ENCODE results near the gene KLHL3.

DNA sequence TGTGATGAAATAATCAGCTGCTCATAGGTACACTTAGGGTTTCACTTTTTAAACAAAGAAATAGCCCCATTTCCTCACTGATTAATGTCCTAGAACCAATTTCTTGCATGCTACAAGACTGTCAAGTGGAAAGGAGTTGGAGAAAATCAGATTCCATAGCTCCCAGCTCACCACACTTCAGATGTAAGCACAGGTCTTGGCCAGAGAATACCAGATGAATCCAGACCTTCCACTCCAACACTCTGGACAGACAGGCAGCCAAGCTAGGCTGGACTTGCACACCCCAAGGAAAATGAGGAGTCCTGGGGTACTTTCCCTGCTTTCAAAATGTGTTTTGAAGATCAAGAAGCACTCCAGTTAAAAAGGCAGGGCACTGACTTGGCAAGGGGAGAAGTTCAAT, 68.5 kb downstream of the KLHL3 start:
- TF ChIP-seq ZNF121 (tag by site-specific recombination; IDR thresholded peaks at IDR 0.05) (no peak), ZNF223 (tag by site-specific recombination; IDR thresholded peaks at IDR 0.05) (no peak), ZNF140 (tag by site-specific recombination; IDR thresholded peaks at IDR 0.05) (no peak), ZNF514 (tag by site-specific recombination; IDR thresholded peaks at IDR 0.05) (no peak), ZNF624 (tag by site-specific recombination; IDR thresholded peaks at IDR 0.05) (no peak), ZNF513 (tag by site-specific recombination; IDR thresholded peaks at IDR 0.05) (no peak), ZNF23 (tag by site-specific recombination; IDR thresholded peaks at IDR 0.05; ENCODE audit: borderline replicate concordance) (no peak)
- TF ChIP-seq, protein P1, sequence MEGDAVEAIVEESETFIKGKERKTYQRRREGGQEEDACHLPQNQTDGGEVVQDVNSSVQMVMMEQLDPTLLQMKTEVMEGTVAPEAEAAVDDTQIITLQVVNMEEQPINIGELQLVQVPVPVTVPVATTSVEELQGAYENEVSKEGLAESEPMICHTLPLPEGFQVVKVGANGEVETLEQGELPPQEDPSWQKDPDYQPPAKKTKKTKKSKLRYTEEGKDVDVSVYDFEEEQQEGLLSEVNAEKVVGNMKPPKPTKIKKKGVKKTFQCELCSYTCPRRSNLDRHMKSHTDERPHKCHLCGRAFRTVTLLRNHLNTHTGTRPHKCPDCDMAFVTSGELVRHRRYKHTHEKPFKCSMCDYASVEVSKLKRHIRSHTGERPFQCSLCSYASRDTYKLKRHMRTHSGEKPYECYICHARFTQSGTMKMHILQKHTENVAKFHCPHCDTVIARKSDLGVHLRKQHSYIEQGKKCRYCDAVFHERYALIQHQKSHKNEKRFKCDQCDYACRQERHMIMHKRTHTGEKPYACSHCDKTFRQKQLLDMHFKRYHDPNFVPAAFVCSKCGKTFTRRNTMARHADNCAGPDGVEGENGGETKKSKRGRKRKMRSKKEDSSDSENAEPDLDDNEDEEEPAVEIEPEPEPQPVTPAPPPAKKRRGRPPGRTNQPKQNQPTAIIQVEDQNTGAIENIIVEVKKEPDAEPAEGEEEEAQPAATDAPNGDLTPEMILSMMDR (tag by site-specific recombination; IDR thresholded peaks at IDR 0.05): no peak
- TF ChIP-seq, protein P2, sequence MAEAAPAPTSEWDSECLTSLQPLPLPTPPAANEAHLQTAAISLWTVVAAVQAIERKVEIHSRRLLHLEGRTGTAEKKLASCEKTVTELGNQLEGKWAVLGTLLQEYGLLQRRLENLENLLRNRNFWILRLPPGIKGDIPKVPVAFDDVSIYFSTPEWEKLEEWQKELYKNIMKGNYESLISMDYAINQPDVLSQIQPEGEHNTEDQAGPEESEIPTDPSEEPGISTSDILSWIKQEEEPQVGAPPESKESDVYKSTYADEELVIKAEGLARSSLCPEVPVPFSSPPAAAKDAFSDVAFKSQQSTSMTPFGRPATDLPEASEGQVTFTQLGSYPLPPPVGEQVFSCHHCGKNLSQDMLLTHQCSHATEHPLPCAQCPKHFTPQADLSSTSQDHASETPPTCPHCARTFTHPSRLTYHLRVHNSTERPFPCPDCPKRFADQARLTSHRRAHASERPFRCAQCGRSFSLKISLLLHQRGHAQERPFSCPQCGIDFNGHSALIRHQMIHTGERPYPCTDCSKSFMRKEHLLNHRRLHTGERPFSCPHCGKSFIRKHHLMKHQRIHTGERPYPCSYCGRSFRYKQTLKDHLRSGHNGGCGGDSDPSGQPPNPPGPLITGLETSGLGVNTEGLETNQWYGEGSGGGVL (tag by site-specific recombination; IDR thresholded peaks at IDR 0.05): no peak
